Pancreas (tissue), 10 donors: ENCODE measurements around the gene PRPF8. TPM values are rescaled to one million over a fixed set of nuclear protein-coding genes. Genes with fewer than 3 reads are reported as not detected.

Experiments
- ATAC-seq, 4 donors: fragments of 200-7000 bp; cut with Tn5 transposase; one replicate each; pipeline versions ENCODE4 v1.8.0 to v1.9.1; 2020; ENCODE audit warnings: mild to moderate bottlenecking in 4 of 4, moderate library complexity in 4 of 4
- DNase-seq, 6 donors: peaks; one replicate each; pipeline ENCODE4 v3.0.0-alpha.2; 2020
- FAIRE-seq: peaks from 2 replicates; lab custom pipeline; 2012; peaks lifted over from hg19 to GRCh38; lab: Jason Lieb, UNC
- H3K27ac ChIP-seq, 4 donors: fragments of 200-600 bp; sonication (generic); 1 replicate in 3 of 4; 2 replicates in 1 of 4; pipeline versions ENCODE4 v1.5.0 to v1.8.0; 2020
- H3K27me3 ChIP-seq, 4 donors: fragments of 200-600 bp; one replicate each; pipeline ENCODE4 v1.8.0; 2021
- H3K36me3 ChIP-seq, 3 donors: fragments of 200-600 bp; sonication (generic) in 1 of 3; one replicate each; pipeline versions ENCODE4 v1.5.0 to v1.8.0; 2020 to 2021
- H3K4me1 ChIP-seq, 3 donors: fragments of 200-600 bp; one replicate each; pipeline ENCODE4 v1.8.0; 2021
- H3K4me3 ChIP-seq, 4 donors: fragments of 200-600 bp; sonication (generic) in 2 of 4; one replicate each; pipeline versions ENCODE4 v1.5.0 to v1.8.0; 2020 to 2021
- H3K9me3 ChIP-seq, 4 donors: fragments of 200-600 bp; one replicate each; pipeline ENCODE4 v1.8.0; 2021
- CTCF ChIP-seq, 4 donors: fragments of 200-600 bp; sonication (generic) in 3 of 4; IDR thresholded peaks; one replicate each; pipeline versions ENCODE4 v1.5.0 to v1.8.0; 2021; ENCODE audit warnings: antibody characterized with exemption in 4 of 4
- WGBS, 2 donors: extraction: QIAGEN DNeasy Blood & Tissue Kit; methylation state at CpG; one replicate each; pipeline ENCODE4 v1.1.7; 2013; 5-methylcytosine and 5-hydroxymethylcytosine counted together
- intact Hi-C, 3 donors: fragments of 100-400 bp; cut with DNase I; formaldehyde crosslinking; loops; one replicate each; pipeline versions ENCODE4 v1.11.1 to v1.14.2; 2022
- polyA plus RNA-seq, 2 donors: library from polyadenylated mRNA; stranded (reverse); fragments of 200-250 nt; gene quantifications; one replicate each; pipeline ENCODE4 v1.2.3, GENCODE V29; 2013
- total RNA-seq, 6 donors: library from RNA; stranded (reverse); fragmentation: NEBNext Ultra II Directional in 4 of 6; extraction: Animal tissue kit (Norgen Biotek cat#: 25700) in 4 of 6; gene quantifications; one replicate each; pipeline versions ENCODE4 v1.2.1 to v1.2.4, GENCODE V29; 2021 to 2023
- donor health status: healthy with polysubstance abuse.
- donor health status: DM: no; HTN: no; CAD: no; lungs with moderate emphysema.
- donor health status: DM: no; HTN: no; CAD: no.
- donor health status: control.
- donor health status: control.
- donor health status: Bipolar disorder and iron deficiency.
- donor health status: DM: yes; HTN: yes; CAD: no.
- donor health status: DM: no; HTN: no; CAD: no.
- donor health status: DM: no; HTN: no; CAD: no.
- donor health status: DM: yes; HTN: yes; CAD: no.

Gene PRPF8
- total and polyA plus RNA-seq, 8 donors = 78.9 to 129 (median 97.7) TPM

- FAIRE-seq (no peak), DNase-seq (no peak), ATAC-seq (no peak)
- Histone ChIP-seq H3K27ac (no peak overlapping the region), H3K4me1 (no peaks in the 10 kb centered on the region), H3K27me3 (no peaks in the 10 kb centered on the region), H3K9me3 (no peaks in the 10 kb centered on the region), H3K36me3 (no peaks in the 10 kb centered on the region), H3K4me3 (no peak overlapping the region)
- intact Hi-C loops = no loop called here
- no peak for TF ChIP-seq CTCF (IDR thresholded peaks at IDR 0.05)
- 83 to 84% methylated on average over 35 of the region's 35 CpGs for WGBS, 2 donors
Observed at GRCh38 chr17:1604831-1605528, 79.7 kb downstream of the PRPF8 start.

GRCh38 chr17:1601571-1601970 lies 83.1 kb downstream of the PRPF8 start:
- no peak for ATAC-seq
- Histone ChIP-seq H3K27ac (no peak overlapping the region), H3K4me3 (no peak overlapping the region), H3K4me1 (peaks cover 0 to 8% (median 6%) of the 10 kb centered on the region in 3 donors), H3K27me3 (no peaks in the 10 kb centered on the region), H3K36me3 (no peaks in the 10 kb centered on the region), H3K9me3 (no peaks in the 10 kb centered on the region)
- 98 to 99% methylated on average over 14 of the region's 14 CpGs for WGBS, 2 donors
- DNase-seq = no peak
- no peak for FAIRE-seq
- no peak for TF ChIP-seq CTCF (IDR thresholded peaks at IDR 0.05)
- intact Hi-C loops = no loop called here

Other genes starting within 250 kb of the PRPF8 start
- gene CRK, start 228.6 kb downstream of the PRPF8 start, total RNA-seq = 10 to 100 TPM; 18.1 to 30.8 (median 20.5) TPM
- 10 to 100 TPM in 1 of 2 donors, 1 to 10 TPM in 1; 9.8 to 15.3 TPM for gene CRK, start 228.6 kb downstream of the PRPF8 start, polyA plus RNA-seq
- 100 to 1,000 TPM in 4 of 6 donors, 10 to 100 TPM in 2; 95.1 to 138 (median 105) TPM for gene MYO1C, start 192.2 kb downstream of the PRPF8 start, total RNA-seq
- gene MYO1C, start 192.2 kb downstream of the PRPF8 start, polyA plus RNA-seq = 10 to 100 TPM; 57.2 to 69.3 TPM
- gene INPP5K, start 168.3 kb downstream of the PRPF8 start, total RNA-seq = 10 to 100 TPM; 13.2 to 23.8 (median 17.2) TPM
- gene INPP5K, start 168.3 kb downstream of the PRPF8 start, polyA plus RNA-seq = 10 to 100 TPM; 23.9 to 24.4 TPM
- 10 to 100 TPM; 24.1 to 32.8 (median 26.8) TPM for gene PITPNA, start 122.1 kb downstream of the PRPF8 start, total RNA-seq
- gene PITPNA, start 122.1 kb downstream of the PRPF8 start, polyA plus RNA-seq = 10 to 100 TPM in 1 of 2 donors, 1 to 10 TPM in 1; 9.3 to 21.5 TPM
- gene SLC43A2, start 56.0 kb downstream of the PRPF8 start, total RNA-seq = 10 to 100 TPM in 3 of 6 donors, 1 to 10 TPM in 3; 2.6 to 14.5 (median 7.3) TPM
- 10 to 100 TPM in 1 of 2 donors, 1 to 10 TPM in 1; 9.7 to 10.1 TPM for gene SLC43A2, start 56.0 kb downstream of the PRPF8 start, polyA plus RNA-seq
- 1 to 10 TPM; 2.0 to 5.0 (median 3.1) TPM for gene SCARF1, start 39.1 kb downstream of the PRPF8 start, total RNA-seq
- 1 to 10 TPM; 8.1 to 8.6 TPM for gene SCARF1, start 39.1 kb downstream of the PRPF8 start, polyA plus RNA-seq
- 1 to 10 TPM; 6.6 to 9.0 (median 7.8) TPM for gene RILP, start 35.0 kb downstream of the PRPF8 start, total RNA-seq
- 10 to 100 TPM; 13.7 to 14.4 TPM for gene RILP, start 35.0 kb downstream of the PRPF8 start, polyA plus RNA-seq
- 1 to 10 TPM in 5 of 6 donors, under 1 TPM in 1; 0.56 to 2.8 (median 1.4) TPM for gene TLCD2, start 25.5 kb upstream of the PRPF8 start, total RNA-seq
- 1 to 10 TPM in 1 of 2 donors, under 1 TPM in 1; 0.75 to 1.4 TPM for gene TLCD2, start 25.5 kb upstream of the PRPF8 start, polyA plus RNA-seq
- gene WDR81, start 39.8 kb upstream of the PRPF8 start, total RNA-seq = 10 to 100 TPM in 2 of 6 donors, 1 to 10 TPM in 4; 5.7 to 17.0 (median 8.3) TPM
- gene WDR81, start 39.8 kb upstream of the PRPF8 start, polyA plus RNA-seq = 10 to 100 TPM; 14.2 to 24.4 TPM
- 1 to 10 TPM; 1.4 to 5.8 (median 3.4) TPM for gene SERPINF2, start 58.0 kb upstream of the PRPF8 start, total RNA-seq
- 1 to 10 TPM; 5.6 to 8.8 TPM for gene SERPINF2, start 58.0 kb upstream of the PRPF8 start, polyA plus RNA-seq
- 100 to 1,000 TPM in 2 of 6 donors, 10 to 100 TPM in 4; 40.6 to 178 (median 82.0) TPM for gene SERPINF1, start 77.2 kb upstream of the PRPF8 start, total RNA-seq
- gene SERPINF1, start 77.2 kb upstream of the PRPF8 start, polyA plus RNA-seq = 10 to 100 TPM; 73.1 to 95.9 TPM
- 1 to 10 TPM; 5.0 to 8.9 (median 6.9) TPM for gene SMYD4, start 145.0 kb upstream of the PRPF8 start, total RNA-seq
- gene SMYD4, start 145.0 kb upstream of the PRPF8 start, polyA plus RNA-seq = 1 to 10 TPM; 4.0 to 4.7 TPM
- gene RPA1, start 145.1 kb upstream of the PRPF8 start, total RNA-seq = 10 to 100 TPM; 34.7 to 43.9 (median 39.1) TPM
- gene RPA1, start 145.1 kb upstream of the PRPF8 start, polyA plus RNA-seq = 10 to 100 TPM in 1 of 2 donors, 1 to 10 TPM in 1; 6.5 to 17.0 TPM